ENCODE measurements around the gene MRPL14. TPM values are rescaled to one million over a fixed set of nuclear protein-coding genes. Genes with fewer than 3 reads are reported as not detected.

MRPL14 gene
- total RNA-seq, 1 experiment from 2014 or later, result 87.6 TPM

DNA sequence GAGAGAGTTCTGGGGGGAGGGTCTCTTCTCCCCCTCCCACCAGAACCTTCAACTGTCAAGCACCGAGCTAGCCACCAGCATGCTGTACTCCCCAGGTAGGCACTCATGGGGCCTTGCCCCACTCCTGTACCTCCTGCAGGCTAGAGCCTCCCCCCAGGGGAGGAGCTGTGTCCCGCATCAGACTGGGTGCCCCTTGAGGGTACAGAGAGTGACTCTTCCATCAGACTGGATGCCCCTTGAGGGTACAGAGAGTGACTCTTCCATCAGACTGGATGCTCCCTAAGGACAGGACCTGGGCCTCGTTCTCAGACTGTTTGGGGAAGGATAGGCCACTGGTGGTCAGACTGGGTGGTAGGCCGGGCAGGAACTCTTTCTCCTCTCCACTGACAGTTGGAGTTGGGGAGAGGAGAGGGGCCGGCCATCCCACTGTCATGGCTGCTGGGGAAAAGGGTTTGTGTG, 31.5 kb upstream of the MRPL14 start, which contains the start of gene CAPN11:
TSS of gene CAPN11 (plus strand) at position 51 of the 459 bp plus-strand sequence. CDS start at position 80, 29 bp downstream.
- DNase-seq, result no peak
- no peaks in the 10 kb centered on the region for H3K27me3 Mint-ChIP-seq (ENCODE audit: insufficient read depth, unreplicated experiment)
- Histone ChIP-seq H3K4me3 (ENCODE audit: low read depth, low read length) (no peak within 1 kb of the TSS), H3K4me1 (peaks cover 17% of the 10 kb centered on the region), H3K9me3 (no peaks in the 10 kb centered on the region), H3K27me3 (replicated peaks; ENCODE audit: control insufficient read depth, insufficient read depth, low read length) (no peaks in the 10 kb centered on the region), H3K36me3 (ENCODE audit: control insufficient read depth, insufficient read depth, low read length) (no peaks in the 10 kb centered on the region)
- TF ChIP-seq, protein P1, sequence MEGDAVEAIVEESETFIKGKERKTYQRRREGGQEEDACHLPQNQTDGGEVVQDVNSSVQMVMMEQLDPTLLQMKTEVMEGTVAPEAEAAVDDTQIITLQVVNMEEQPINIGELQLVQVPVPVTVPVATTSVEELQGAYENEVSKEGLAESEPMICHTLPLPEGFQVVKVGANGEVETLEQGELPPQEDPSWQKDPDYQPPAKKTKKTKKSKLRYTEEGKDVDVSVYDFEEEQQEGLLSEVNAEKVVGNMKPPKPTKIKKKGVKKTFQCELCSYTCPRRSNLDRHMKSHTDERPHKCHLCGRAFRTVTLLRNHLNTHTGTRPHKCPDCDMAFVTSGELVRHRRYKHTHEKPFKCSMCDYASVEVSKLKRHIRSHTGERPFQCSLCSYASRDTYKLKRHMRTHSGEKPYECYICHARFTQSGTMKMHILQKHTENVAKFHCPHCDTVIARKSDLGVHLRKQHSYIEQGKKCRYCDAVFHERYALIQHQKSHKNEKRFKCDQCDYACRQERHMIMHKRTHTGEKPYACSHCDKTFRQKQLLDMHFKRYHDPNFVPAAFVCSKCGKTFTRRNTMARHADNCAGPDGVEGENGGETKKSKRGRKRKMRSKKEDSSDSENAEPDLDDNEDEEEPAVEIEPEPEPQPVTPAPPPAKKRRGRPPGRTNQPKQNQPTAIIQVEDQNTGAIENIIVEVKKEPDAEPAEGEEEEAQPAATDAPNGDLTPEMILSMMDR (IDR thresholded peaks at IDR 0.05; ENCODE audit: insufficient read depth in 1 of 2, low read depth in 1 of 2, low read length in 1 of 2, severe bottlenecking in 1 of 2, unreplicated experiment in 1 of 2), result no peak
- no peak within 1 kb of the TSS for H3K4me3 Mint-ChIP-seq (ENCODE audit: unreplicated experiment)
- ChIA-PET CTCF (no interaction called here), POLR2A (no interaction called here)
- intact Hi-C loops (cut with micrococcal nuclease; ENCODE audit: unreplicated experiment), result no loop called here
- H3K4me1 Mint-ChIP-seq (ENCODE audit: low read depth, unreplicated experiment), result peaks cover 13% of the 10 kb centered on the region
- no peaks in the 10 kb centered on the region for H3K36me3 Mint-ChIP-seq (ENCODE audit: insufficient read depth, unreplicated experiment)
- H3K9me3 Mint-ChIP-seq (ENCODE audit: unreplicated experiment), result no peaks in the 10 kb centered on the region
- no TSS peak for BruUV-seq (replicated peaks)
- peak within 1 kb of the TSS; percentile 73 for H3K27ac Mint-ChIP-seq (ENCODE audit: unreplicated experiment)

DNA sequence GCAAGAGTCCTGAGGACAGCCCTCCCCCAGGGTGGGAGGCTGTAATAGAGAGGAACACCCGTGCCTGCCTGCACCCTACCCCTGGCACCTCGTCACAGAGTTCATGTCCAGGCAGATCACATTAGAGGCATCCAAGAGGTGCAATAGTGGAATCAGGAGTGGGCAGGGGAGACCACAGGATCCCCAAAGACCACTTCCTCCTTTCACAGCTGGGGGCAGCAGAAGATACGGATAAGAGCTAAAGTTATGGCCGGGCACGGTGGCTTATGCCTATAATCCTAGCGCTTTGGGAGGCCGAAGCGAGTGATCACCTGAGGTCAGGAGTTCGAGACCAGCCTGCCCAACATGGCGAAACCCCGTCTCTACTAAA, 29.9 kb upstream of the MRPL14 start:
- Histone ChIP-seq H3K27me3 (replicated peaks; ENCODE audit: control insufficient read depth, insufficient read depth, low read length) (no peaks in the 10 kb centered on the region), H3K9me3 (no peaks in the 10 kb centered on the region), H3K4me3 (ENCODE audit: low read depth, low read length) (no peak overlapping the region), H3K36me3 (ENCODE audit: control insufficient read depth, insufficient read depth, low read length) (peaks cover 2% of the 10 kb centered on the region; the same call in 1 of the 2 replicates), H3K4me1 (peaks cover 17% of the 10 kb centered on the region)
- TF ChIP-seq, protein P1 (IDR thresholded peaks at IDR 0.05; ENCODE audit: insufficient read depth in 1 of 2, low read depth in 1 of 2, low read length in 1 of 2, severe bottlenecking in 1 of 2, unreplicated experiment in 1 of 2), result no peak
- BruUV-seq (replicated peaks), result no TSS peak
- no peaks in the 10 kb centered on the region for H3K9me3 Mint-ChIP-seq (ENCODE audit: unreplicated experiment)
- CTCF ChIA-PET, result interaction anchor here (0.7 to 1.7 kb wide), 4 partner anchors 61 to 80 kb away, joined by 3 to 4 read pairs (median 3); partner anchors contain the start of gene SLC29A1
- POLR2A ChIA-PET, result interaction anchor here (1.0 to 1.1 kb wide), 3 partner anchors 30 to 99 kb away, joined by 3 to 4 read pairs (median 3); partner anchors contain the start of genes HSP90AB1, MRPL14 and TMEM63B
- no peaks in the 10 kb centered on the region for H3K27me3 Mint-ChIP-seq (ENCODE audit: insufficient read depth, unreplicated experiment)
- intact Hi-C loops (cut with micrococcal nuclease; ENCODE audit: unreplicated experiment), result loop anchor here (2.0 kb wide), 1 partner anchor 60 kb away; no protein-coding TSS in a partner anchor
- peak overlapping the region; percentile 50 for H3K27ac Mint-ChIP-seq (ENCODE audit: unreplicated experiment)
- H3K36me3 Mint-ChIP-seq (ENCODE audit: insufficient read depth, unreplicated experiment), result peaks cover 6% of the 10 kb centered on the region
- peaks cover 13% of the 10 kb centered on the region for H3K4me1 Mint-ChIP-seq (ENCODE audit: low read depth, unreplicated experiment)
- no peak overlapping the region for H3K4me3 Mint-ChIP-seq (ENCODE audit: unreplicated experiment)
- no peak for DNase-seq

DNA sequence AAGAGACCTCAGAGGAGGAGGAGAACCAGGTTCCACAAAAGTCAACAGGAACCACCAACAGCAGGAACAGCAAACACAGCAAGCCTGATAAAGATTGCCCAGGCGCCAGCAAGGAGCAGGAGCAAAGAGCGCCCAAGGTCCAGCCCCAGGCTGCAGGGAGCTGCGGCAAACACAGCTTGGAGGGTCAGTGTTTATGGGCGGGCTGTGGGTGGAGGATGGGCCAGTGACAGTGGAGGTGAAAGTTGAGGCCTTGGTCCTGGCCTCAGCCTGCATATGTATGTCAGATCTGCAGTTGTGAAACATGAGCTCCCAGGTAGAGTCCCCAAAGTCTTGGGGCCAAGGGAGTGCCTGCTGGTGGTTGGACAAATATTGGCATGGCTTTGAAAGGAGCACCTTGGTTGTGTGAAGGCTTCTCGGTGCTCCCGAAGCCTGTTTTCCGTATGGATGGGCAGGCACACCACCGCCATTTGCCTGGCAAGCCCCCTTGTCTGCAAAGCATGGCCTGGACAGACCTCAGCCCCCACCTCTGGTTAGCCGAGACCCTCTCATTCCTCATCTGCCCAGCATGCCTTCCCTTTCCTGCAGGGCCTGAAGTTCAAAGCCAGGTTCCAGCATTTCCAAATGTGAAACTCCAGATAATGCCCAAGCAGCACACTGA, 29.4 kb upstream of the MRPL14 start:
- H3K36me3 ChIP-seq (ENCODE audit: control insufficient read depth, insufficient read depth, low read length), result peaks cover 2% of the 10 kb centered on the region; the same call in 1 of the 2 replicates
- Mint-ChIP-seq H3K36me3 (ENCODE audit: insufficient read depth, unreplicated experiment) (peaks cover 6% of the 10 kb centered on the region), H3K4me3 (ENCODE audit: unreplicated experiment) (peak overlapping the region; percentile 15), H3K4me1 (ENCODE audit: low read depth, unreplicated experiment) (peaks cover 13% of the 10 kb centered on the region), H3K9me3 (ENCODE audit: unreplicated experiment) (no peaks in the 10 kb centered on the region), H3K27me3 (ENCODE audit: insufficient read depth, unreplicated experiment) (no peaks in the 10 kb centered on the region), H3K27ac (ENCODE audit: unreplicated experiment) (peak overlapping the region; percentile 50)
- BruUV-seq (replicated peaks), result no TSS peak
- intact Hi-C loops (cut with micrococcal nuclease; ENCODE audit: unreplicated experiment), result loop anchor here (1.0 to 2.0 kb wide), 2 partner anchors 28 to 60 kb away; no protein-coding TSS in a partner anchor
- H3K4me3 ChIP-seq (ENCODE audit: low read depth, low read length), result no peak overlapping the region
- peak; percentile 68 to 83 for DNase-seq
- H3K9me3 ChIP-seq, result no peaks in the 10 kb centered on the region
- POLR2A ChIA-PET, result interaction anchor here (1.0 to 1.1 kb wide), 3 partner anchors 29 to 100 kb away, joined by 3 to 4 read pairs (median 3); partner anchors contain the start of genes HSP90AB1, MRPL14 and TMEM63B
- no peaks in the 10 kb centered on the region for H3K27me3 ChIP-seq (replicated peaks; ENCODE audit: control insufficient read depth, insufficient read depth, low read length)
- H3K4me1 ChIP-seq, result peaks cover 17% of the 10 kb centered on the region
- CTCF ChIA-PET, result interaction anchor here (0.7 to 1.7 kb wide), 4 partner anchors 60 to 81 kb away, joined by 3 to 4 read pairs (median 3); partner anchors contain the start of gene SLC29A1
- TF ChIP-seq, protein P1 (IDR thresholded peaks at IDR 0.05; ENCODE audit: insufficient read depth in 1 of 2, low read depth in 1 of 2, low read length in 1 of 2, severe bottlenecking in 1 of 2, unreplicated experiment in 1 of 2), result no peak

Data from Caco-2 (cell line).